Measurements from ENCODE around the gene INAVA.

- TF ChIP-seq CTCF (IDR thresholded peaks at IDR 0.05) (no peak), POLR2A (IDR thresholded peaks at IDR 0.05) (no peak), POLR2AphosphoS5 (IDR thresholded peaks at IDR 0.05; ENCODE audit: insufficient read depth in 1 of 2, low read depth in 1 of 2) (no peak)
These were observed 14.4 kb downstream of the INAVA start for GRCh38 chr1:200909071-200909470.
